Natural killer cell (primary cell): ENCODE results near the gene CRYGD. TPM values are rescaled to one million over a fixed set of nuclear protein-coding genes. Genes with fewer than 3 reads are reported as not detected.
A peak's percentile ranks its signal among the peaks of the same experiment; 100 is the strongest.

Experiments used
- ATAC-seq, 3 donors: fragments of 150-1000 bp in 2 of 3; fragments of 200-7000 bp in 1 of 3; cut with Tn5 transposase; 1 replicate in 1 of 3; 2 replicates in 2 of 3; pipeline ENCODE4 v1.10.0; 2021; ENCODE audit warnings: mild to moderate bottlenecking in 2 of 3, moderate library complexity in 2 of 3
- DNase-seq, 2 donors: peaks; one replicate each; pipeline versions ENCODE4 v3.0.0 to v3.0.0-alpha.2; 2013 to 2021; ENCODE audit warnings: mixed read lengths in 1 of 2
- H3K27ac ChIP-seq: one replicate; pipeline ENCODE4 v1.5.1; 2013; ENCODE audit warnings: mild to moderate bottlenecking, low read length
- H3K27me3 ChIP-seq: one replicate; pipeline ENCODE4 v1.6.1; 2013; ENCODE audit warnings: low read length; ENCODE audit not compliant: control insufficient read depth, insufficient read depth
- H3K36me3 ChIP-seq: one replicate; pipeline ENCODE4 v1.6.1; 2013; ENCODE audit warnings: low read length; ENCODE audit not compliant: control insufficient read depth, insufficient read depth
- H3K4me1 ChIP-seq: one replicate; pipeline ENCODE4 v1.6.1; 2013; ENCODE audit warnings: low read length; ENCODE audit not compliant: control insufficient read depth, insufficient read depth
- H3K4me3 ChIP-seq: one replicate; pipeline ENCODE4 v1.5.1; 2013; ENCODE audit warnings: low read length
- H3K9me3 ChIP-seq: one replicate; pipeline ENCODE4 v1.6.1; 2013; ENCODE audit warnings: low read length; ENCODE audit not compliant: control insufficient read depth, insufficient read depth
- H3K27ac Mint-ChIP-seq, 2 donors: one replicate each; pipeline ENCODE4 v1.8.0; 2022; ENCODE audit warnings: mild to moderate bottlenecking in 2 of 2, mixed read lengths in 2 of 2, moderate library complexity in 1 of 2
- H3K27me3 Mint-ChIP-seq, 2 donors: one replicate each; pipeline ENCODE4 v1.8.0; 2022; ENCODE audit warnings: low read depth in 2 of 2, mixed read lengths in 2 of 2
- H3K36me3 Mint-ChIP-seq: one replicate; pipeline ENCODE4 v1.8.0; 2022; ENCODE audit warnings: mixed read lengths
- H3K4me1 Mint-ChIP-seq, 2 donors: one replicate each; pipeline ENCODE4 v1.8.0; 2022; ENCODE audit warnings: mixed read lengths in 2 of 2
- H3K4me3 Mint-ChIP-seq: one replicate; pipeline ENCODE4 v1.8.0; 2022; ENCODE audit warnings: mild to moderate bottlenecking, moderate library complexity, mixed read lengths
- H3K9me3 Mint-ChIP-seq, 2 donors: one replicate each; pipeline ENCODE4 v1.8.0; 2022; ENCODE audit warnings: mixed read lengths in 2 of 2
- CTCF ChIP-seq: fragments of 200-600 bp; IDR thresholded peaks from one replicate; pipeline ENCODE4 v1.8.0; 2022; ENCODE audit warnings: antibody characterized with exemption
- WGBS: methylation state at CpG from one replicate; pipeline ENCODE4 v1.1.7; 2013; ENCODE audit warnings: missing lambda C conversion rate; ENCODE audit not compliant: insufficient coverage; 5-methylcytosine and 5-hydroxymethylcytosine counted together
- intact Hi-C: fragments of 100-400 bp; cut with micrococcal nuclease; formaldehyde crosslinking; loops from one replicate; pipeline ENCODE4 v1.14.2; 2022
- total RNA-seq, 4 donors: library from RNA; stranded (reverse); fragments of 120-200 nt in 1 of 4; gene quantifications; one replicate each; pipeline versions ENCODE4 v1.2.3 to v1.2.4, GENCODE V29; 2013 to 2022

Gene CRYGD
- total RNA-seq, 3 donors from 2014 or later (not counting 1 experiment from before 2014, with no cell fraction given), result not detected

- H3K9me3 Mint-ChIP-seq, result no peaks in the 10 kb centered on the region
- H3K4me3 ChIP-seq, result no peak overlapping the region
- DNase-seq, result no peak
- 80% methylated on average over 8 of the region's 9 CpGs for WGBS
- intact Hi-C loops, result loop anchor here (5.0 kb wide), 1 partner anchor 1382 kb away; no protein-coding TSS in a partner anchor
- H3K27me3 Mint-ChIP-seq, result peaks cover 5 to 13% of the 10 kb centered on the region in 2 donors
- H3K4me3 Mint-ChIP-seq, result no peak overlapping the region
- no peaks in the 10 kb centered on the region for H3K27me3 ChIP-seq
- no peak overlapping the region for H3K27ac ChIP-seq
- TF ChIP-seq CTCF, result no peak
- no peaks in the 10 kb centered on the region for H3K36me3 Mint-ChIP-seq
- no peak overlapping the region for H3K27ac Mint-ChIP-seq
- no peaks in the 10 kb centered on the region for H3K36me3 ChIP-seq
- no peaks in the 10 kb centered on the region for H3K4me1 ChIP-seq
- ATAC-seq, result no peak
- H3K4me1 Mint-ChIP-seq, result no peaks in the 10 kb centered on the region
- no peaks in the 10 kb centered on the region for H3K9me3 ChIP-seq
Observed at GRCh38 chr2:208074610-208075356, 49.5 kb downstream of the CRYGD start.

- peaks cover 0 to 7% of the 10 kb centered on the region in 2 donors for H3K27me3 Mint-ChIP-seq
- 9% methylated on average over 7 of the region's 9 CpGs for WGBS
- Histone ChIP-seq H3K4me1 (no peaks in the 10 kb centered on the region), H3K27me3 (no peaks in the 10 kb centered on the region), H3K36me3 (no peaks in the 10 kb centered on the region), H3K4me3 (no peak overlapping the region), H3K27ac (no peak overlapping the region), H3K9me3 (no peaks in the 10 kb centered on the region)
- H3K4me3 Mint-ChIP-seq, result no peak overlapping the region
- no peak overlapping the region for H3K27ac Mint-ChIP-seq
- ATAC-seq (peak; percentile 70 to 80 (median 78)), DNase-seq (peak; percentile 25 to 75)
- H3K4me1 Mint-ChIP-seq, result no peaks in the 10 kb centered on the region
- no peaks in the 10 kb centered on the region for H3K9me3 Mint-ChIP-seq
- TF ChIP-seq CTCF, result peak; percentile 77
- intact Hi-C loops, result loop anchor here (1.0 to 5.0 kb wide), 2 partner anchors 326 to 1380 kb away; no protein-coding TSS in a partner anchor
- no peaks in the 10 kb centered on the region for H3K36me3 Mint-ChIP-seq
Observed at GRCh38 chr2:208072250-208072892, 52.0 kb downstream of the CRYGD start.

Other genes starting within 250 kb of the CRYGD start
- 10 to 100 TPM; 21.7 to 27.7 (median 26.3) TPM for gene PLEKHM3, start 99.0 kb downstream of the CRYGD start, total RNA-seq
- gene CRYGC, start 5.3 kb upstream of the CRYGD start, total RNA-seq, result not detected
- not detected for gene CRYGB, start 21.6 kb upstream of the CRYGD start, total RNA-seq
- gene CRYGA, start 39.1 kb upstream of the CRYGD start, total RNA-seq, result not detected
- gene C2orf80, start 65.5 kb upstream of the CRYGD start, total RNA-seq, result not detected
- gene IDH1, start 130.5 kb upstream of the CRYGD start, total RNA-seq, result 10 to 100 TPM in 2 of 3 donors, 1 to 10 TPM in 1; 6.8 to 15.2 (median 12.2) TPM
- 10 to 100 TPM; 38.9 to 48.7 (median 39.2) TPM for gene PIKFYVE, start 141.7 kb upstream of the CRYGD start, total RNA-seq